Activated CD8-positive, alpha-beta memory T cell treated with anti-CD3 and anti-CD28 coated beads for 48 hours (primary cell): Measurements from ENCODE around the gene PI16.
"Not testable (repeated sequence)": the region's sequence is repeated elsewhere in the genome, so short reads cannot be mapped to it uniquely, and the experiment has no call there.

Experiments
- DNase-seq, 3 experiments: peaks; one replicate each; pipeline ENCODE4 v3.0.0-alpha.2; 2020; ENCODE audit warnings: low read depth in 2 of 3, low spot score in 2 of 3

The PI16 gene

DNA sequence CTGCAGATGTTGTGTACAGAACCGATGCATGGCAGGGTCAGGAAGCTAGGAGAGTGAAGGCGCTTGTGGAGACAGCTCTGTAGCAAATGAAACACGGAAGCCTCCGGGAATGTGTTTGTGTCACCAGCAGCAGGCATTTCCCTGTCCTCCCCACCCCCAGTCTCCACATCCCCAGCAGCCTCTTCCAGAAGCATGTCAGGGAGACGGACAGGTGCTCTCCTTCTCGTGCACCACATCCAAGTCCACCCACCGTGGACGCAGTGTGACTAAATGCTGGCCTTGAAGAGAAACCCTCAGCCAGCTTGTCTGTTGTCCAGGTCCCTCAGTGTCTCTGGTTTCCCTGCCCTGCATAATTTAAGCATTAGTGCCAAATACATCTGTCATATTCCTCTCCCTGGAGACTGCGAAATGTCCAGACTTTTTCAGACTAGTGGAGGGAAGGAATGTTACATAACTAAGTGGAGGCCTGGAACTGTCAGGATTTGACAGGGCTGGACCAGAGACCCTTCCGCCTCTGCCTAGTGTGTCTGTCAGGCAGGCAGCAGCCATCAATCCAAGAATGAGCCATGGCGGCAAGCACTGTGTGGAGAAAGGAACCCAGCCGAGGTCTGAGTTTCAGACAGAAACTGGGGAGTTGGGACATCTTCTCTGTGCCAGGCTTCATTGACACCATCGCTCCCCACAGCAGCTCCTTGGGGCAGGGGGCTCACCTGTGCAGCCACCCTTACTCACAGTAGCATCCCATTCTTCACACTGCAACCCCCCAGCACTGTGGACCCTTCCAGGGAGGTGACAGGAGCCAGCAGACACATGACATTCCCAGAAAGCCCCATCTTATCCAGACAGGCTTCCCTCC, 26.6 kb upstream of the PI16 start:
- no peak for DNase-seq

DNA sequence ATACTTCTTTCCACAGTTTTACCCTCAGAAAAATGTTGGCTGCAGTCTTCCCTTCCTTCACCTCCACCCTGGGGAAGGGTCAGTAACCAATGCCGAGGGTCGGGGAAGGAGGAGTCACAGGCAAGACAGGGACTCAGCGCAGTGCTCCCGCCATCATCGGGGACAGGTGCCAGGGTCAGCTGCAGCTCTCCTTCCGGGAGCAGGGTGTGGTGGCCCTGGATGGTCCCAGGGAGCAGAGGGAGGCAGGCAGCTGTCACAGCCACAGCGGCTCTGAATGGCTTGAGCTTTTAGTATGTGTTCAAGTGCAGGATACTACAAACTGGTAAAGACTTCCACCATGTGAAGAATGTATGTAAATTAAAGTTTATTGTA, 26.0 kb upstream of the PI16 start:
- no peak for DNase-seq

GRCh38 chr6:36929152-36929551, 25.4 kb upstream of the PI16 start:
- DNase-seq = no peak

DNA sequence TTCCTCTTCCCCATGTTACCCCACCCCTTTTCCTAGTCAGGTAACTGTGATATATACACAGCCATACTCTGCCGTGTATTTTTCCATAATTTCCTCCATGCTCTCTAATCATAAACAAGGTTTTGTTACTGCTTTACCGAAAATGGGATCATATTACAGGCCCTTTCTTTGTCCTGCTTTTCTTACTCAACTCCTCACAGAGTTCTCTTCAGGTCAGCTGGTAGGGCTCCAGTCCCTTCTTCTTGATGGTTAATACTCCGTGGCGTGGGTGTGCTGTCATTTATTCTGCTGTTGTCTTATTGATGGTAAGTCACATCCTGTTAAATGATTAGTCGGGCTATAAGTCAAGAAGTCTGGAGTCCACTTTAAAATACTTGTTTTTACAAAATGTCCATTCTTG, 24.9 kb upstream of the PI16 start:
- DNase-seq = no peak

DNA sequence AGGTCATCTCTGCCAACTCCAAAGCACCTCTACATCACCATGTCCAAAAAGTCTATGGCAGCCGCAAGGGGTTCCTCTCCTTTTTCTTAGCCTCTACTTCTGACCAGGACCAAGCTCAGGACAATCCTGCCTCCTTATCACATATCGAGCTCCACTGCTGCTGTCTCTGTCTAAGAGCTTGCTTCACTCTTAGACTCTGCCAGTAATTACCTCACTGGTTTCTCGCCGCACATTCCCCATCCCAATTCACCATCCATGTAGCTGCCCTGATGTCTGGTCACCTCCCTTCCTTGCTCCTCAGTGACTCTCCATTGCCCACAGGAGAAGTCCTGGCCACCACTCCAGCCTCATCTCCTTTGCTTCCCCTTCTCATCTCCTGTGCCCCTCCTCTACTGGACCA, 24.1 kb upstream of the PI16 start:
- DNase-seq = no peak

GRCh38 chr6:36933102-36933501, 21.4 kb upstream of the PI16 start:
- no peak for DNase-seq

DNA sequence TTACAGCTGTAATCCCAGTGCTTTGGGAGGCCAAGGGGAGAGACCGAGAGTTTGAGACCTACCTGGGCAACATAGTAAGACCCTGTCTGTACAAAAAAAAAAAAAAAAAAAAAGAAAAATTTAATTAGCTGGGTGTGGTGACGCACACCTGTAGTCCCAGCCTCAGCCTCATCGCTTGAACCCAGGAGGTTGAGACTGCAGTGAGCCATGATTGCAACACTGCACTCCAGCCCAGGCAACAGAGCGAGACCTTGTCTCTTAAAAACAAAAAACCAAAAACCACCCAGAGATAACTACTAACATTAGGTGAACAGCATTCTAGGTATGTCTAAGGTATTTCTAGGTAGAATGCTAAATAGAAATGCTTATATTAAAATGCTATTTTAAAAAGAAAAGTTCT, 21.0 kb upstream of the PI16 start:
- no peak for DNase-seq

DNA sequence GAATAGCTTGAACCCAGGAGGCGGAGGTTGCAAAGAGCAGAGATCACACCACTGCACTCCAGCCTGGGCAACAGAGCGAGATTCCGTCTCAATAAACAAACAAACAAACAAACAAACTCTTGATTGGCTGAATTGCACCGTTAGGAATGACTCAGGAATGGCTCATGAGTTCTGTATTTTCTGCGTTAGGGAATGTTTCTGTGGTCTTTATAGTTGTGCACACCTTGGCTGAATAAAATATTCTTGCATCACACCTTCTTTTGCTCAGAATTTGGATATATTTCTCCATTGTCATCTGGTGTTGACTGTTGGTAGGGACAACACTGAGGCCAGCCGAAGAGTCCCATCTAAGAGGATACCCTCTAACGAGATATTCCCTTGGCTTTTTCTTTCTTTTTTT, 19.6 kb upstream of the PI16 start:
- no peak for DNase-seq

- DNase-seq = no peak
Measured at GRCh38 chr6:36936824-36937223, 17.7 kb upstream of the PI16 start.

DNA sequence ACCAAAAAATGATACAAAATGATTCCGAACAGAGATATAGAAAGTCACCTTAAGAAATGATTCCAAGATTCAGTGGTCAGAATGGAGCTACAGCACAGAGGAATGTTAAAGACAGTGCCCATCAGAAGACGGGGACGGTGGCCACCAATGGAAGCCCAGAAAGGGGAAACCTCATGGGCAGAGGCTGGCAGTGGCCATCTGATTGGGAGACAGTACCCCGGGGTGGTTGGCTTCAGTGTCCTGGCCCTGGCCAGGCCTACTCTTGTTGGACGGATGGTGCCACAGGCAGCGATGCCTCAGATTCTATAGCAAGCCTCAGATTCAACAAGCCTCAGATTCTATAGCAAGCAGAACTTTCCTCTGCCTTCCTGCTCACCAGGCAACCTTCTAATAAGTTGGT, 16.6 kb upstream of the PI16 start:
- DNase-seq = no peak

DNA sequence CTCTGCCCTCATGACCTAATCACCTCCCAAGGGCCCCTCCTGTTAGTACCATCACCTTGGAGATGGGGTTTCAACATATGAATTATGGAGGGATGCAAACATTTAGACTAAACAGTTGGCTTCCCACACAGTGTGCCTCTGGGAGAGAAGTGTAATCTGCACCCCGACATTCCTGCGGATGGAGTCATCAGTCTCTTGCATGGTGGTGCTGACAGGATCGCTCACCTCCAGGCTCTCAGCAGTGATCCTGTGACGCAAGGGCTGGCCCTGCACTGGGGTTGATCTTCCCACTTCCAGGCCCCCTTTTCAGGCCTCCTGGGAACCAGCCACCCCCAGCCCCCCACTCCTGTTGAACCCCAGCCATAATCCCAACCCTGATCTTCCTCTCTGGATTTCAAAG, 16.0 kb upstream of the PI16 start:
- no peak for DNase-seq

- DNase-seq = not testable (repeated sequence)
Measured at GRCh38 chr6:36939005-36939404, 15.5 kb upstream of the PI16 start.

- no peak for DNase-seq
Measured at GRCh38 chr6:36940027-36940426, 14.5 kb upstream of the PI16 start.

GRCh38 chr6:36941561-36941960, 13.0 kb upstream of the PI16 start:
- DNase-seq = not testable (repeated sequence)

DNA sequence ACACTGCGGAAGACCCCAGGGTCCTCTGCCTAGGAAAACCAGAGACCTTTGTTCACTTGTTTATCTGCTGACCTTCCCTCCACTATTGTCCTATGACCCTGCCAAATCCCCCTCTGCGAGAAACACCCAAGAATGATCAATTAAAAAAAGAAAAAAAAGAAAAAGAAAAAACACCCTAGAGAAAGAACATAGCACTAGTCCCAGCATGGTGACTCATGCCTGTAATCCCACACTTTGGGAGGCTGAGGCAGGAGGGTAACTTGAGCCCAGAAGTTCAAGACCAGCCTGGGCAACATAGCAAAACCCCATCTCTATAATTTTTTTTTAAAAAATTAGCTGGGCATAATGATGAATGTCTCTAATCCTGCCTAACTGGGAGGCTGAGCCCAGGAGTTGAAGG, 12.2 kb upstream of the PI16 start:
- not testable (repeated sequence) for DNase-seq

- no peak for DNase-seq
Measured at GRCh38 chr6:36944650-36945049, 9.9 kb upstream of the PI16 start.

DNA sequence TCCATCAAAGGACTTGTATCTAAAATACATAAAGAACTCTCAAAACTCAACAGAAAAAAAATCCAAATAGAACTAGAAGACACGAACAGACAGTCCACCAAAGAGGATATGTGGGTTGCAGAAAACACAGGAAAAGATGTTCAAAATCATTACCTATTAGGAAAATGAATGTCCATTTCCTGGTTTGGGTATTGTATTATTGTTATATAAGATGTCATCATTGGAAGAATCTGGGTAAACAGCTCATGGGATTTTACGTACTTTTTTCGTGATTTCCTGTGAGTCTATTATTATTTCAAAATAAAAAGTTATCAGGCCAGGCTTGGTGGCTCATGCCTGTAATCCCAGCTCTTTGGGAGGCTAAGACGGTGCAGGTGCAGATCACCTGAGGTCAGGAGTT, 9.2 kb upstream of the PI16 start:
- DNase-seq = no peak

- DNase-seq = no peak
Measured at GRCh38 chr6:36946526-36946925, 8.0 kb upstream of the PI16 start.

DNA sequence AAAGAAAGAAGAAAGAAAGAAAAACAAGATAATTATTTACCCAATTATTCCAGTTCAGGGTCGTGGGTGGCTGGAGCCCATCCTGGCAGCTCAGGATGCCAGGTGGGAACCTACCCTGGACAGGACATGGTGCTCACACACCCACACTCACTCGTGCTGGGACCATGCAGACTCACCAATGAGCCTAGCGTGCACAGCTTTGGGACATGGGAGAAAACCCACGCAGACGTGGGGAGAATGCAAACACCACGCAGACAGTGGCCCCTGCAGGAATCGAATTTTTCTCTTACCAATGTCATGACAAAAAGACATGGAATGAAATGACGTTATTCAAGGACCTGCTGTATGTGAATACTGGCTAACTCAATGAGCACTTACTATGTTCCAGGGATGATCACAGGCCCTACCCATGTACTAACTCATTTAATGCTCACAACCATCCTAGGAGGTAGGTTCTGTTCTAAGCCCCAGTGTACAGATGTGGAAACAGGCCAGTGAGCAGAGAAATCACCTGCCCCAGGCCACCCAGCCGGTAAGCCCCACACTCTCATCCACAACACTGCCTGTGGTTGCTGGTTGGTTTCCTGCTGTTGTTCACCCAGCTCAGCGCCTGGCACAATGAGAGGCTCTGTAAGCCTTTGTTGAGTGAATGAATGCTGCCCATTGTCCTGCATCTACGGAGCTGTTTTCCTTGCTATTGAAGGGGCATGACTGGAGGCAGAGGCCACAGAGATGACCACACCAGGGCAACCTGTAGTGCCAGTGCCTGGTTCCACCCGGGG, 6.8 kb upstream of the PI16 start:
- DNase-seq = no peak

DNA sequence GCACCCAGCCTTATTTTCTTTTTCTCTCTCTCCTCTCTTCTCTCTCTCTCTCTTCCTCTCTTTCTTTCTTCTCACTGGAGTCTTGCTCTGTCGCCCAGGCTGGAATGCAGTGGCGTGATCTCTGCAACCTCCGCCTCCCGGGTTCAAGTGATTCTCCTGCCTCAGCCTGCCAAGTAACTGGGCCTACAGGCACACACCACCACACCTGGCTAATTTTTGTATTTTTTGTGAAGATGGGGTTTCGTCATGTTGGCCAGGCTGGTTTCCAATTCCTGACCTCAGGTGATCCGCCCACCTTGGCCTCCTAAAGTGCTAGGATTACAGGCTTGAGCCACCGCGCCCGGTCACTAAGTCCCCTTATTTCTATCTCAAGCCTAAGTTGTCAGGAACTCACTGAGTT, 5.5 kb upstream of the PI16 start:
- DNase-seq = not testable (repeated sequence)

- DNase-seq = no peak
Measured at GRCh38 chr6:36949636-36950035, 4.9 kb upstream of the PI16 start.

DNA sequence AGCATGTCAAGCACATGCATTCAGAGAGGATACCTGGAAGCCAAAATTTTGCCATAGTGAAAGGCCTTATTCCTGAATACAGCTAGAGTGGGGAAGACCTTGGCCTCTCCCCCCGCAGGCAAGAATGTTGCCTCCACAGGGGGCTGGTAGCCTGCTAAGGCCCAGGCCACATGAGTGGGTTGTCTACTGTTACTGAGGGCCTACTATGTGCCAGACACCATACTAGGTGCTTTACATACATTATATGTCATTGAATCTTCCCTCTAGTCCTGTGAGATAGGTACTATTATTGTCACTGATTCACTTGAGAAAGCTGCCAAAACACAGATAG, 642 bp upstream of the PI16 start:
- no peak for DNase-seq

DNA sequence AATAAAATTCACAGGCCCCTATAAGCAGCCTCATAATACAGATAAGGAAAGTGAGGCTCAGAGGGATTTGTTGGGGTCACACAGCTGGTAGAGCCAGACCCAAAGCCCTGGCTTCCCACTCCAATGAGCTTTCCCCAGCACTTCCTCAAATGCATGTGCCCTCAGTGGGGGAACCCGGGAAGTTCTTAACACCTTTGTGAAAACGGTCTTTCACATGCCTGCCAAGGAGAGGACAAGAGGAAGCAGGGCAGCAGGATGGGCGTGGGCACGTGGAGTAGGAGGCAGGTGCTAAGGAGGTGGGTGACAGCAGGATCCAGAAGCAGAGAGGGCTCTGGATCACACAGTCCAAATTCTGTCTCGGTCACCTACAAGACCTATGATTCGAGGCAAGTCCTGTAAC, 598 bp downstream of the PI16 start:
- no peak for DNase-seq
